HG02678 (cell line): ENCODE measurements around the gene ANTXRL.
"Not testable (repeated sequence)": the region's sequence is repeated elsewhere in the genome, so short reads cannot be mapped to it uniquely, and the experiment has no call there.

Experiments used
- ATAC-seq: cut with Tn5 transposase; IDR thresholded peaks from one replicate; pipeline ENCODE4 v1.9.1; 2021; ENCODE audit warnings: mild to moderate bottlenecking, moderate library complexity; ENCODE audit not compliant: unreplicated experiment

Gene ANTXRL

GRCh38 chr10:46326971-46327370 is 40.2 kb downstream of the ANTXRL start:
- no peak for ATAC-seq

DNA sequence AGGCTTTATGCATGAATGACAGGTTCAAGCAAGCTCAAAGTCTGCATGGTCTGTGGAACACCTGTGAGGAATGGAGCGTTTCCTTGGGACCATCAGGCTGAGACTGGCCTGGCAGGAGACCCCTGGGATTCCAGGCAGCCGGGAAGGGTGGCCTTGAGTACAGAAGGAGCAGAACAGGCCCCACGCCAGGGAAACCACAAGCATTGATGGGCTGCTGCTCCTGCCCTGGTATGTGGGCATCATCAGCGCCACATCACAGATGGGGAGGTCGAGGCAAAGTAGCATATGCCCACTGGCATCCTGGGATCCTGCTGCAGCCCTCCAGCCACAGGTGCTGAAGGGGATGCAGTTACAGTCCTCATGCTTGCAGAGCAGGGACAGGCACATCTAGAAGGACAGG is 40.9 kb downstream of the ANTXRL start:
- ATAC-seq: no peak

DNA sequence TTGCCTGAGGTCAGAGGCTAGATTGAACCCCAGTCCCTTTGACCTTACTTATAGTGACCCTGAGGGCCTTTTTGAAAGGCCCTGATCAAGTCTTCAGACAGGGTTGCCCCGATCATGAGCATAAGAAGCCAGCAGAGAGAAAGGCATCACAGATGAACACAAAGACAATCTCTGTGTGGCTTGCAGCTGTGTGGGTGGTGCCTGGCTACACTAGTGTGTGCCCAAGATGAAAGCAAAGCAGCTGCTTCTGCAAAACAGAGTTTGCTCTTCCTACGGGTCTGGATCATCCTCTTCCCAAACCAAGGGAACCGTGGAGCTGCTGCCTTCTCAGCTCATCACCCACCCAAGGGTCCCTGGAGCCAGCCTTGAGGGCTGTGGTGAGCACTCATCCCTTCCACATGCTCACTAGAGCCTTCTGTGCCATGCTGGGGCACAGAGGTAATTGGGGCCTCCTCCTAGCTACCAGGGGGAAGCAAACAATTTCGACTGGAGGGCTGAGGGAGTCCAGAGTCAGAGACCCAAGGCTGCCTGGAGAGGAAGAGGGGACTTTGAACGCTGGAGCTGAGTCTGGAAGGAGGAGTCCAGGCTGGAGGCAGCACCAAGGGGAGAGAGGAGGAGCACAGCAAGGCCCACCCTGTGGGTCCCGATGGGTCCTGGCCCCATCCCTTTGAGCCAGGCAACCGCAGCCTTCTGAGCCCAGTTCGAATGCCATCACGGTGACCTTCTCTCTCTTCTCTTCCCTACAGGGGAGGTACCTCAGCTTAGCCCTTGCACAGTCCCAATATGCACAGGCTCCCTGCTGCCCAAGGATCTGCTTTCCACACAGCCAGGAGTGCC is 42.3 kb downstream of the ANTXRL start:
- no peak for ATAC-seq

DNA sequence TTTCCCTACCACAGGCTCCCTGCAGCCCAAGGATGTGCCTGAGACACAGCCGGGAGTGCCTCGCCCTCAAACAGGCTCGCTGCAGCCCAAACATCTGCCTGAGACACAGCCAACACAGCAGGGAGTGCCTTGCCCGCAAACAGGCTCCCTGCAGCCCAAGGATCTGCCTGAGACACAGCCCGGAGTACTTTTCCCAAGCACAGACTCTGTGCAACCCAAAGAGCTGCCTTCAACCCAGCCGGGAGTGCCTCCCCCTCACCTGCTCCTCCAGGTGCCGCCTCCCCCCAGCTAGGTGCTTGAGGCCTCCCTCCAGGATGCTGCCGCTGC is 42.9 kb downstream of the ANTXRL start:
- ATAC-seq: no peak

DNA sequence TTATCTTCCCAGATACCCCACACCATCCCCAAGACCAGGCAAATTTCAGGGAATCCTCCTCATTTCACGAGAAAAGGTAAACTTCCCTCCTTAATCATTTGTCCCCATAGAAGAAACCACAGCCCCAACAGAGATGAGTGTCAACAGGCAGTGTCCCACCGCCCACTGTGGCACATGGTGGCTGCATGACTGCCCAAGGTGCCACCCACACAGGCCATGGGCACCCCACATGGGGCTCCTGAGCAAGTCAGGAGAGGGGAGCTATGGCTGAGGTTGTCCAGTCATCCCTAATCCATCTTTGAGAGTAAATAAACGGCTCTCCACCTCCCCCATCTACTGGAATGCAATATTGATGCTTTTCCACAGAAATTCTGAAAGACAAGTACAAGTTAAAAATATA is 44.1 kb downstream of the ANTXRL start:
- ATAC-seq: no peak

GRCh38 chr10:46365484-46365883 is 78.7 kb downstream of the ANTXRL start:
- not testable (repeated sequence) for ATAC-seq

DNA sequence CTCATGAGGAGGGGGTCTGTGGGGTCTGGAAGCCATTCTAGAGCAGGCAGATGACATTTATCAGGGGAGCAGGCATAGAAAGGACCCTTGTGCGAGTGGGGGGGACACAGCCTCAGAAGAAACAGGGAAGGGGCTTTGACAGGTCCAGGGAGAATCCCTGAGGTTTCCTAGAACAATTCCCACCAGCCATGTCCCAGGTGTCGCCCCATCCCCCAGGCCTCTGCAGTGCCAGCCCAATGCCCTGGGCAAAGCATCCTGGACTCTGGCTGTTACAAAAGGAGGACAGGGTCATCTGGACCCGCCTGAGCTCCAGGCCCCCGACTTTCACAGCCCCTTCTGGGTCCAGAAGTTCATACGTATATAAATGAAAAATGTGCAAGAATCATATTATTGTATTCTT is 80.4 kb downstream of the ANTXRL start:
- ATAC-seq: not testable (repeated sequence)

DNA sequence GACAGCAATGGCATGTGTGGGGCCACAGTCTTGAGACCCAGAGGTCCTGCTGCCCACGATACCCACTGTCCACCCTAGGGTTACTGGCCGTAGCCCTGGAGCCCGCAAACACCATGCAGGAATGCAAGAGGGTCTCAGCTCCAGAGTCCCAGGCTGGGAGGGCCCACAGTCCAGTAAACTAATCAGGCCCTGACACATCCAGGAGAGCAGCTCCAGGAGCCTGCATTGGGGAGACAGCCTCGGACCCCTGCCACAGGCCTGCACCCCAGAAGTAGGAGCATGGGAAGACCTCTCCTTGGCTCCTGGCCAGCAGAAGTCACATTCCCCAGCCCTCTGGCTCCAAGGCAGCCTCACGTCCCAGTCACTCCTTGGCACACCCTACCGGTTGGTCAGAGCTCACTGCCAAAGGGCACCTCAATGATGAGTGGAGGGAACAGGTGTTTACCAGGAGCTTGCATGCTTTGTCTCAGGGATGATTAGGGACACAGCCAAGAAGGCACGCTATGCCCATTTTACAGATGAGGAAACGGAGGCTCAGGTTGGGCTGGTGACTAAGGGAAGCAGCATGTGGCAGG is 81.0 kb downstream of the ANTXRL start:
- not testable (repeated sequence) for ATAC-seq

DNA sequence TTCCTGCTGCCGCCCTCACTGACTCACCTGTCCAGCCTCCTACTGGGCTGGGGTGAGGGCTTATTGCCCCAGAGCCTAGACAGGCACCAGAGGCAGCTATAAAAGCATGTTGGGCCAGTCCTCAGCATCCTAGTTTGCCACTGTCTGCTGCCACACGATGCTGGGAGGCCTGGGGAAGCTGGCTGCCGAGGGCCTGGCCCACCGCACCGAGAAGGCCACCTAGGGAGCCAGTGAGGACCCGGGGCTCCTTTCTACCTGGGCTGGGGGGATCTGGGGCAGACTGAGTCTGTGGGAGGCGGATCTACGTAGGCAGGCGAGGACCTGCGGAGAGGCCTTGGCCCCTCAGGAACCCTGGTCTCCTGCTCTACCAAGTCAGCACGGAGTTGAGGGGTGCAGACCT is 82.2 kb downstream of the ANTXRL start:
- not testable (repeated sequence) for ATAC-seq

DNA sequence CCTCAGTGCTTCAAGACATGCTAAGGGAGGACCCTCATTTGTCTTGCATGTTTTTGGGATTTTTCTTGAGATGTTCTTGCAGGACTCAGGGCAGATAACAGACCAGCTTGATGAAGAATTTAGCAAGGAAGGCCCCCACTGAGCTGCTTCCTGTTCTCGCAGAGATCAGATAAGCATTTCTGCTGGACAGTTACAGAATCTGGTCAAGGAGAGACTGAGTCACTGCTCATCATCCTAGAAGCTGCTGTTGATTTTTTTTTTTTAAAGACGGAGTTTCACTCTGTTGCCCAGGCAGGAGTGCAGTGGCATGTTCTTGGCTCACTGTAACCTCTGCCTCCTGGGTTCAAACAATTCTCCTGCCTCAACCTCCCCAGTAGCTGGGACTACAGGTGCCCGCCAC is 87.6 kb downstream of the ANTXRL start:
- ATAC-seq: not testable (repeated sequence)

- ATAC-seq: not testable (repeated sequence)
These were observed 88.6 kb downstream of the ANTXRL start, which contains the start of gene ANXA8L1 for GRCh38 chr10:46375406-46375805. TSS of gene ANXA8L1 (plus strand) at chr10:46375776. CDS start at chr10:46375852, 76 bp downstream.

DNA sequence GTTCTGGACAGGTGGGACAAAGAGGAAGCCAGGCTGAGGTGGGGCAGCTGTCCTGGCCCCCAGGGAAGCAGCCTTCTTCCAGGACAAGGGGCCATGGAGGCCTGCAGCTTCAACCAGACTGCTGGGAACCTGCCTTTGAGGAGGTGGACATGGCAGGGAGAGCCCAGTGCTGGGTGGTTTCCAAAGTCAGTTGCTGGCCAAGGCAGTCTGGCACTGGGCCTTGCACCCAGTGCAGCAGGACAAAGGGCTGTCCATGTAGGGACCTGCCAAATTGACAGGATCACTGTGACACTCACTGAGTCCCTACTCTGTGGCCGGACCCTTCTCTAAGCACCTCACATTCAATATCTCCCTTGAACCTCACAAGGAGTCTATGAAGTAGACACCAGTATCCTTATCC is 90.2 kb downstream of the ANTXRL start:
- ATAC-seq: not testable (repeated sequence)

DNA sequence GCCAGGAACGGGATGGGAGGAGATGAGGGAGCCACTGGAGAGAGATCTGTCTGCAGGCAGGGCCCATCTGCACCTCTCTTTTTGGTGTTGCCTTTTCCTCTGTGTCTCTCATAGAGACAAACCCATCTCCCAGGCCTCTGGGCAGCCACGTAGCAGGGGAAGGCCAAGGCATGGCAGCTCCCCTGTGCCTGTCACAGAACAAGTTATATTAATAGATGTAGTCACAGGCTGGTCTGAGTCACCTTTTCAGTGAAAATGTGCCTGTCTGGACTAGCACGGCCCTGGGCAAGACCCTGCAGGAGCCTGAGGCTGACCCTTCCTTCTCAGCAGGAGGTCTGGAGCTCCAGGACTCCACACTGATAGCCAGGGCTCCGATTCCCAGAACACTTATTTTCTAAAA is 90.9 kb downstream of the ANTXRL start:
- ATAC-seq: not testable (repeated sequence)

DNA sequence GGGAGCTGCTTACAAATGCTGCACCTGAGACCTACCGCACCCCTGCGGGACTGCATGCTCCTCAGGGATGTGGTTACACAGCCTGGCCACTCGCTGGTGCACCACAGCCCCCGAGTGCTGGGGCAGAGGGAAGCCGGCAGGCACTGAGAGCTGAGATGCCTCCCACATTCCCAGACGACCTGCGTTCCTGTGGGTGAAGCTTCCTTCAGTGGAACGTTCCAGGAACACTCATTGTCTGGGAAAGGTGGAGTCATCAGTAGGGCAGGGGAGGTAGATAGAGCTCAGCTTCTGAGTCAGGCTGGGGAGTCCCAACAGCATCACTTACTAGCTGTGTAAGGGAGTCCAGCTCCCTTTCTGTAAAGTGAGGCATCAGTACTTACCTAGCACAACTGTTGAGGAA is 91.3 kb downstream of the ANTXRL start:
- not testable (repeated sequence) for ATAC-seq

GRCh38 chr10:46379233-46379848 is 92.5 kb downstream of the ANTXRL start:
- not testable (repeated sequence) for ATAC-seq
